HG03558 (cell line): ENCODE measurements around the gene WNT7A.

ENCODE experiments used
- ATAC-seq: cut with Tn5 transposase; IDR thresholded peaks from one replicate; pipeline ENCODE4 v1.9.1; 2021; ENCODE audit warnings: moderate number of reproducible peaks; ENCODE audit not compliant: unreplicated experiment; ENCODE audit errors: extremely low read depth

The WNT7A gene

DNA sequence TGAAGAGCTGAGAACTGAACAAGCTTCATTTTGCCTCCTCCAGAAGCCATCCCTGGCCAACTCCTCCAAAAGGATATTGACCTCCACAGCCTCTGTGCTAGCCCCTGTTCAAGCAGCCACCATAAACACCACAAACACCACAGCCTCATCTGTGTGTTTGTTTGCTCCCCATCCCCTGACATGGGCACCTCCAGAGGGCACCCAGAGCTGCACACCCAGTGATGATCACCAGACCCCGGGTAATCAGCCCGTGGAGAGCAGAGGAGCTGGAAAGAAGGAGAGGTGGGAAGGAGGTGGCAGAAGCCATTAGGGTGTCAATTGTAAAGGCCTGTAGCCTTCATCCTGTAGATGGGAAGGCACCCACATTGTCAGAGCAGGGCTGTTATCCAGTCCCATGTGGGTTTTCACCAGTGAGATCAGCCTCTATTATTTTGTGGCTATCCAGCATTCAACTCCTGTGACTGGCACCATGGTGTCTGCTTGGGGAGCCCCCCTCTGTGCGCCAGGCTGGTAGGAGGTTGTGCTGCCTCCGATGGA is 6.8 kb upstream of the WNT7A start:
- ATAC-seq, result no peak

DNA sequence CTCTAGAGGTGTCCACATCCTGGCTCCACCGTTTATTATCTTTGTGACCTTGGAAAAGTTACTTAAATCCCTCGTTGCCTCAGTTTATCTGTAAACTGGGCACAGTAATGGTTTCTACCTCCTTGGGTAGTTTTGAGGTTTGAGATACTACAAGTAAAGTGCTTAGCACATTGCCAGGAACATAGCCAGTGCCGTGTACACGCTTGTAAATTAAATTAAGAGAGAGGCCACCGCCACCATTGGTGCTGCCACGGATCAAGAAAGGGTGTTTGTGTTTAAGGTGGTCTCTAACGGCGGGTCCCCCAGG is 5.8 kb upstream of the WNT7A start:
- no peak for ATAC-seq

DNA sequence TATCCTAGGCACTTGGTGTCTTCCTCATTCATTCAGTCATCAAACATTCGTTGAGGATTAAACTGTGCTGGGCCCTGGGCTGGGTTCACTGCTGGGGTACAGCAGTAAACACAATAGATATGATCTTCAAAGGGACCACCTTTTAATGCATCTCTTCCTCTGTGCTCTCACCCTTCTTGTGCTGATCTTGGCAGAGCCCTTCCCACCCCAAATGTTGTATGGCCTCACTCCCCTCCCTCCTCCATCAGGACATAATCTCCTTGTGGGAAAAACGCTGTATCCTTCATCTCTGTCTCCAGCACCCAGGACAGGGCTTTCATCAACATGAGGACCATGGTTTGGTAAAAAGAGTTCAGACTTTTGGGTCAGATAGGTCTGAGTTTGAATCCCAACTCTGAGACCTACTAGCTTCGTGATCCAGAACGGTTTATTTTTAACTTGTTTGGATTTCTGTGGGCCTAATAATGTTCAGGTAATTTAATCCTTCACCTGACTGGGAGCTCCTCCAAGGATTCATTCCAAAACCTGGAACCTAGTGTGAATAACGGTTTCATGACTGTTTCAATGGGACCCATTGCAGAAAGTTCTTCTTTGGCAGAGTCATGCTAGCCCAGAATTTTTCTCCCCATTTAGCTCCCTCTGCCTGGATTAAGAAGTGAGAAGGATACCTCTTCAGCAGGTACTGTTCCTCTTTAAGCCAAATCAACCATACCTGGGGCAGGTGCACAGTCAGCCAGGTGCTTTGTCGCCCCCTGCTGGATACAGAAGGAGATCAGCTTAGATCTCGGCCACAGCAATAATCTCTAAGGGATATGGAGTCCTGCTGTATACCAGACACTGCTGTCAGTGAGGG is 5.2 kb upstream of the WNT7A start:
- no peak for ATAC-seq

DNA sequence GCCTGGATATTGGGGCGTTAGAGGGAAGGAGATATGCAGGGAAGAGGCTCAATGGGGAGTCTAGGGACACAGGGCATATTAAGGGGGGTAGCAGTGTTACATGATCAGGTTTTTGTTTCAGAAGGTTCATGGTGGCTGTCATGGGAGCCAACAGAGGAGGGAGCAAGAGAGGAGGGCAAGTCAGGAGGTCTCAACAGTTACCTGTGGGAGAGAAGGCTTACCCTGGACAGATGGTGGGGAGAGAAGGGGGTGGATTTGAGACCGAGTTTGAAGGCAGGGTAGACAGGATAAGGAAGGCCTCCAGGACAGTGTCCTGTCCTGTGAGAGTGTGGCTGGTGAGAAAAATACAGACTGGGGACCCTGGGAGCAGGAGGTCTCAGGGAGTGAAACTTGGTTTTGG is 3.8 kb upstream of the WNT7A start:
- ATAC-seq, result no peak

DNA sequence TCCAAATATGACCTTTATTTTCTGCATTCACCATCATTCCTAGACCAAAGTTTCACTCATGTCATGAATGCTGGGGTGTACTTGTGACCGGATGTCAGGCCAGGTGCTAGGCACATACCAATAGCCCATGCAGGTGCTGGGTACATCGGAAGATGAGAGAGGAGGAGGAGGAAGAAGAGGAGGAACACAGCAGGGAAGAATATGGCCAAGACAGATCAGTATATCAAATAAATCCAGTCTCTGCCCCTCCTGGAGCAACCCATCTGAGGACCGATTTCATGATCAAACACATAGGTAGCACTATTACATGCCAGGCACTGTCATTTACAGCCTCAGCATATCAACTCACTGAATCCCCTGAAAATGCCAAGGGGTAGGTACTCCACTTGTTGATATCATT is 3.0 kb upstream of the WNT7A start:
- no peak for ATAC-seq

DNA sequence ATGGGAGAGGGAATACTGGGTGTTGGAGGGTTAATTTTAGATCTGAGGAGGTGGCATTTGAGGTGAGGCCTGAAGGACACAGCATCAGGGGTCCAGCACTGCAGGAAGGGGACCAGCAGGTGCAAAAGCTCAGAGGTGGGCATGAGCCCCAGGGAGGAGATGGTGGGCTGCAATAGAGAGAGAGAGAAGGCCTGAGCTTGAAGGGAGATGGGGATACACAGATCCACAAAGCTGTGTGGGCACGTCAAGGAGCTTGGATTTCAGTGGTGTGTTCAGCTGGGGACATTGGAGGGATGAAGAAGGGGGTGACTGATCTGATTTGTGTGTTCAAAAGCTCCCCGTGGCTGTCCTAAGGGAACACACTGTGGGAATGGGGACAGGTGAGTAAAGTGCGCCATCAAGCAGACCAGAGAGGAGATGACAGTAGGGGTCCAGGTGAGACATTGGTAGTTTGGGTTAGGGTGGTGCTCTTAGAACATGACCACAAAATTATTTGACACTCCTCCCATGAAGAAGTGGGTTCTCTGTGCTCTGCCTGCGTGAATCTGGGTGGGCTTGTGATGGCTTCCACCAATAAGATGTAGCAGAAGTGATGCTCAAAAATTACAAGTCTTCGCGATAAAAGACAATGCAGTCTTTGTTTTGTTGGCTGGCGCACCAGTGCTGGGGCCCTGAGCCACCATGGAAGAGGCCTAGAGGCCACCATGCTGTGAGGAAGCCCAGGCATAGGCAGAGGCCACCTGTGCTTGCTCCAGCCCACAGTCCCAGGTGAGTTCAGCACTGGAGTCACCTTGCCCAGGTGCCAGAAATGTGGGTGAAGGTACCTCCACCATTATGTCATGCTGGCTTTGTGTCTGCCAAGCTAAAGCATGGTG is 1.9 kb upstream of the WNT7A start:
- no peak for ATAC-seq

DNA sequence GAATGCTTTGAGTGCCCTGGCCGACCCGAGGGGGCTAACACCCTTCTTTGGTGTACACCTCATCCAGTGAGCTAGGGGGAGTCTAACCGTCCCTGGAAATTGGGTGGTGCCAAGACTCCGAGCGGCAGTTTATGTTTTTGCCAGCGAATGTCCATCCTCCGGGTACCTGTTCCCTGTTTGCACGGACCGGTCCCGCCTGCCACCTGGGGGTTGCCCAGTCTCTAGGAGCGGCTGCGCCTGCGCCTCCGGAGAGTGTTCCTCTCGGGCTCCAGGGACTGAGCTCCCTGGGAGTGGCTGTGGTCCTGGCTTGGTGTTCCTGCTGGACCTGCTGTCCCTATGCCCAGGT is 913 bp upstream of the WNT7A start:
- no peak for ATAC-seq

DNA sequence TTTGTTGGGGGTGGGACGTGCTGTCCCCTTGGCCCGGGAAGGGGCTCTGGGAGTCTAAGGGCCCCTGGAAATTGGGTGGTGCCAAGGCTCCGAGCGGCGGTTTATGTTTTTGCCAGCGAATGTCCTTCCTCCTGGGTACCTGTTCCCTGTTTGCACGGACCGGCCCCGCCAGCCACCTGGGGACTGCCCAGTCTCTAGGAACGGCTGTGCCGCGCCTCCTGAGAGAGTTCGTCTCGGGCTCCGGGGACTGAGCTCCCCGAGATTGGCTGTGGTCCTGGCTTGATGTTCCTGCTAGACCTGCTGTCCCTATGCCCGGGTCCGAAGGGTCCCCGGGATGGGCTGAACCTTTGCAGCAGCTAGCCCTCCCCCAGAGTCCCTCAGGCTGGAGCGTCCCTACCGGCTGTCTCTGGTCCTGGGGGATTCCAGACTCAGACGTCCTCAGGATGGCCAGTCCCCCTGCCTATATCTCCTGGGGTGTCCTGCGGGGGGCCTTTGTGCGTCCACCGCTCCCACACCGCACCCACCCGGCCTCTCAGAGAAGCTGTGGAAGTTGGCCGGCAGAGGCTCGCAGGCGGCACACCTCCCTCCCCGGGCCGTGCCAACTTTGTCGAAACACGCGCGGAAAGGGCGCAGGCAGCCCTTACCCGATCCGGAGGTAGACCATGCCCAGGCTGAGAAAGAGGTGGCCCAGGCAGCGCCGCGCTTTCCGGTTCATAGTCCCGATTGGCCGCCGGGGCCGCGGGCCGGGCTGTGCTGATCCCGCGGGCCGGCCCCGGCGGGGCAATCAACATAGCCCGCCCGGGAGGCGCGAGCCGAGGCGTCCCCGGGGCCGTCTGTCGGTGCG is 547 bp downstream of the WNT7A start:
- ATAC-seq, result no peak

DNA sequence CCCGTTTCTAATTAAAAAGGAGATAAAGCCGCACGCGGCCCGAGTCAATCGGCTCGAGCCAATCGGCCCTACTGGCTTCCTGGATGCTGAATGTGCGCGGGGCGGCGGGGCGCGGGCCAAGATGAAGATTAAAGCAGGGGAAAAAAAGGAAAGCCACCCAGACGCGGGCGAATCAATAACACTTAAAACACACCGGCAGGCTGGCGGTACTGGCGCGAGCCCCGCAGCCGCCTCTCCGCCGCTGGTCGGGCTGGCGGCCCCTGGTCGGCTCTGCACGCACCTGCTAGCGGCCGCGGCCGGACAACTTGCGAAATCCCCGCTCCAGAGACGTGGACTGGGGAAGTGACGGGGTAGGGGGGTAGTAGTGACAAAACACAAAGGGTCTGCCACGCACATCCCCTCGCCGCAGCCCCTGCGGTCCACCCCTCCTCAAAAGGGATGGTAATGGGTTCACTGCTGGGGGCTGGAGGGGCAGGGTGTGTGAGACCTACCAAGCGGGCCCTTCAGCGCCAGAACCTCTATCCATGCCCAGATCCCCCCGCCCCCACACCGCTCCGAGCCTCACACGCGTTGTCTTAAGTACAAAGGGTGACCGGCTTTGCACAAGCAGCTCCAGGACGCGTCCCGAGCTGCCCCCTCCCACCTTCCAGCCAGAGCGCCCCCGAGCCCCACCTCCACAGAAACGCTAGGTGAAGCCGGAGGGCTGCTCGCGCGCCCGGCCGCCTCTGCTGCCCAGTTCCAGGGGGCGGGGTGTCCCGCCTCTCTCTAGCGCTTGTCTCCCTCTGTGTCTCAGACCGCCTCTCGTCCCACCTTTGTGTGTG is 1.4 kb downstream of the WNT7A start:
- no peak for ATAC-seq

DNA sequence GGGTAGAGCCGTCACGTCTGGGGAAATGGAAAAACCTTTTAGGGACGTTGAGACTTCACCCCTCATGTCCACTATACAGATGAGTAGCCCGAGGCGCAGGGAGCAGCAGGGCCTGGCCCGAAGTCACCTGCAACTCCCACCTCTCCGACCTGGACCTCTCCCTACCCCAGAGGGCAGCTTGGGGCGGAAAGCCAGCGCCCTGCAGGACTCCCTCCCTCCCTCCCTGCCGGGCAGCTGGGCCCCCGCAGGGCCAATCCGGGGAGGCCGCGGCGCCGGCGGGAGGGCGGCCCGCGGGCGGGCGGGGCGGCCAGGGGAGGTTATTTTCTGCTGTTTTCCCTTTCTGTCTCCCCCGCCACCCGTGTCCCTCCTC is 2.0 kb downstream of the WNT7A start:
- ATAC-seq, result no peak

DNA sequence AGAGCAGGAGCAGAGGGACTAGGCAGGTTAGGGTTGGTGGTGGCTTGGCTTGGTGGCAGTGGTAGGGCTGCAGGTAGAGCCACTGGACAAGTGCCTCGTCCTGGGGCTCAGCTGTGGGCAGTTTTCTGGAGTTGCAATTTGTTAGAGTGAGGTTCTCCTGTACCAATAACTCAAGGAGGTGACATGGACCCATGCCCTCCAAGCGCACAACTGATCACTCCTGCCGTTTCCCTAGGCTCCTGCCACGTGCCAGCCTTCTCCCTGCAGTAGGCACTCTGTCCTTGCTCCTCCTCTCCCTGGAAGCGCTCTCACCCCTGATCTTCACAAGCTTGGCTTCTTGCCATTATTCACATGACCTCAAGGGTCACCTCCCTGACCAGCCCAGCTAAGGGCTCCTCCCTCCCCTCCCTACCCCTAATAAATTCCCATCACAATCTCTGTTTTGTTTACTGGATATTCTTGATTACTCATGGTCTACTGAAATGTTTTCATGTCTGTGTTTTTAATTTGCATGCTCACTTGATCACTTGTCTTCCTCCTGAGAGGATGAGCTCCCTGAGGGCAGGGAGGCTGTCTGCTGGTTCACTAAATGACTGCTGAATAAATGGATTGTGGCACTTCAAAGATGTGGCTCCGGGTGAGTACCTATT is 3.3 kb downstream of the WNT7A start:
- no peak for ATAC-seq

DNA sequence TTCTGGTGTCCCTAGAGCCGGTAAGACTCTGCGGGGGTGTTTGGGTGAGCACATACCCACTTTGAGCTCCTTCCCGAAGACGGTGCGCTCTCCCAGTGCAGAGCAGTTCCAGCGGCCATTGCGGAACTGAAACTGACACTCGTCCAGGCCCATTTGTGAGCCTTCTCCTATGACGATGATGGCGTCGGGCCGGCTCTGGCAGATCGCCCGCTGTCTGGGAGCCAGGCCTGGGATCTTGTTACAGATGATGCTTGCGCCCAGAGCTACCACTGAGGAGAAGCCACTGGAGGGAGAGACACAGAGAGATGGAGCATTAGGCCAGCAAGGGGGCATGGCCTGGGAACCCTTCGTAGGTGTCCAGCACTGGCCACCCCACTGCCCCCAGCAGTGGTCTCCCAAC is 5.0 kb downstream of the WNT7A start:
- no peak for ATAC-seq

DNA sequence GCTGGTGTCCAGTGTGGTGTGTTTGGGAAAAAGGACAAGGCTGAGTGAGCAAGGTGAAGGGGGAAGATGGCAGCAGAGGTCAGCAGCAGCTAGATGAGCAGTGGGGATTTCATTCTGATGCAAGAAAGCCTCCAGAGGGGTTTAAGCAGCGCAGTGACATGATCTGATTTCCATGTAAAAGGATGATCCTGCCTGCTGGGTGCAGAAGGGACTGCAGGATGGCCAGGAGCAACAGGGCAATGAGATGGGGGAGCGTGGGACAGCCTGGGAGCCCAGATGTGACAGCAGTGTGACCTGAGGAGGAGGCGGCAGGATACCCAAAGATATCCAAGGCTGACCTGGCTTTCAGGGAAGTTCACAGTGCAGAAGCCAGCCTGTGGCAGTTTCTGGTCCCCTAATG is 6.1 kb downstream of the WNT7A start:
- no peak for ATAC-seq

DNA sequence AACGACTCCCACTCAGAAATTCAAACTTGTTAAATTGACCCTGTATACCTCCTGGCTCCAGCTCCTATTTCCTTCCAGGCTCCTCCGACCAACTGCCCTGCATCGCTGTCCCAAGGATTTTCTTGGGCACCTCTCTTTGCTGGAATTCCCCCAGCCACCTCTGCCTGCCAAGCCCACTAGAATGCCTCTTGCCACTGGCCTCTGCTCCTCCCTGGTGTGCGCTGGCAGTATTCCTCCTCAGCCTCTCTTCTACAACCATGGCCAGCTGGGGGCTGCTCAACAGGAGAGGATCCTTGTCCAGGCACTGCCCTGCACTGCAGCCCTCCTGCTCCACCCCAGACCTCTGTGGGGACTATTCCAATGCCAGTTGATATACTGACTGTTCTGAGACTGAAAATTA is 7.4 kb downstream of the WNT7A start:
- no peak for ATAC-seq

DNA sequence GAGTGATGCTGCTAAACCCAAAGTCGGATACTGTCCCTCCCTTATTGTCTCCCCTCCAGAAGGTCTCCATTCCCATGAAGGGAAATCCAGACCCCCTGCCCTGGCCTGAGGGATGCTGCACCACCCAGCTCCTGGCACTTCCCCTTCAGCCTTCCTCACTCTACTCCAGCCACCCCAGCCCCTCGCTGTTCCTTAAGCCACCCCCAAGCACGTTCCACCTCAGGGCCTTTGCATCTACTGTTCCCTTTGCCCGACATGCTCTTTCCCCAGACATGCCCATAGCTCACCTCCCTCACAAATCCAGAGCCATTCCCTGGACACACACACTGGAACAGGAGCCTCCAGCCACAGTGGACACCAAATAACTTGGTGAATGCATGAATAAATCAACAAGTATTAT is 8.1 kb downstream of the WNT7A start:
- no peak for ATAC-seq

DNA sequence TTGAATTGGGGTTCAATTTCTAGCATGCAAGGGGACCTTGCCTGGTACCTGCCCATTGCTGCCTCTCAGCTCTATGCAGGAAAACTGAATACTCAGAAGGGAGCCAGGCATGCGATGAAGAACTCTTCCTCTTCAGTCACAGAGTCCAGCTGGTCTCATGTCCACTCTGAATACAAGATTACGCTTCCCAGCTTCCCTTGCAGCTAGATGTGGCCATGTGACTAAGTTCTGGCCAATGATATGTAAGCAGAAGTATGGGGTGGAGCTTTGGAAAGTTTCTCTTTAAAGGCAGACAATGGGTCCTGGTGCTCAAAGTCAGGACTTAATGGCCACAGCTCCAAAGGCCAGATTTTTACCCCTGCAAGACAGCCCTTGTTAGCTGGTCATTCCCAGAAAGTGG is 9.0 kb downstream of the WNT7A start:
- ATAC-seq, result no peak

DNA sequence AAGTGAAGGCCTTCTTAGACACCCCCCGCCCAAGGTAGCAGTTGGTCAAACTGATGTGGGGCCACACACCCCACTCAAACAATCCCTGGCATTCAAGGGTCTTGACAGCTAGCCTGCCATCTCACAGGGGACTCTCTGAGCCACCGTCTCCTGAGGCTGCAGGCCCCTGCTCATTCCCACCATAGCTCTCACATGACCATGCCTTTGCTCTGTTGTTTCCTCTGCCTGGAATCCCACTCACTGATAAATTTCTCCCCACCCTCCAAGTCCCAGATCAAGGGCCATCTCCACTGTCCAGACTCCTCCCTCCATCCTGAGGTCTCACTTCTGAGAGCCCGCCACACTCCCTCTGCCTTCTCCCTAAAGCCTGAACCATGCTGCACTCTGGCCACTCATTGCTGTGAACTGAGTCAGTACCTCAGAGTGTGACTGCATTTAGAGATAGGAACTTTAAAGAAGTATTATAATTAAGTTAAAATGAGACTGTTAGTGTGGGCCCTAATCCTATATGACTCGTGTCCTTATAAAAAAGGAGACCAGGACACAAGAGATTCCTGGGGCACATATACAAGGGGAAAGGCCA is 10.0 kb downstream of the WNT7A start:
- ATAC-seq, result no peak

DNA sequence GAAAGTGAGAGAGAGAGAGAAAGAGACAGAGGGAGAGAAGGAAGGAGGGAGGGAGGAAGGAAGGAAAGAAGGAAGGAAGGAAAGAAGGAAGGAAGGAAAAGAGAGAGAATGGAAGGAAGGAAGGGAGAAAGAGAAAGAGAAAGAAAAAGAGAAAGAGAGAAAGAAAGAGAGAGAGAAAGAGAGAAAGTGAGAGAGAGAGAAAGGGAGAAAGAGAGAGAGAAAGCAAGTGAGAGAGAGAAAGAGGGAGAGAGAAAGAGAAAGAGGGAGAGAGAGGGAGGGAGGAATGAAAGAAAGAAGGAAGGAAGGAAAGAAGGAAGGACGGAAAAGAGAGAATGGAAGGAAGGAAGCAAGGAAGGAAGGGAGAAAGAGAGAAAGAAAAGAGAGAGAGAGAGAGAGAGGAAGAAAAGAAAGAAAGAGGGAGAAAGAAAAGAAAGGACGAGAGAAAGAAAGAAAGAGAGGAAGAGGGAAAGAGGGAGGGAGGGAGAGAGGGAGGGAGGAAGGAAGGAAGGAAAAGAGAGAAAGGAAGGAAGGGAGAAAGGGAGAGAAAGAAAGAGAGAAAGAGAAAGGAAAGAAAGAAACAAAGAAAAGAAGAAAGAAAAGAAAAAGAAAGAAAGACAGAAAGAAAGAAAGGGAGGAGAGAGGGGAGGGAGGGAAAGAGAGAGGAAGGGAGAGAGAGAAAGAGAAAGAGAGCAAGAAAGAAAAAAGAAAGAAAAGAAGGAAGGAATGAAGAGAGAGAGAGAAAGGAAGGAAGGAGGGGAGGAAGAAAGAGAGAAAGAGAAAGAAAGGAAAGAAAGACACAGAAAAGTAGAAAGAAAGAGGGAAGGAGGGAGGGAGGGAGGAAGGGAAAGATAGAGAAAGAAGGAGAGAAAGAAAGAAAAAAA is 10.8 kb downstream of the WNT7A start:
- no peak for ATAC-seq
